NCI-H446 (cell line): Measurements from ENCODE around the gene ABCC9.
A peak's percentile ranks its signal among the peaks of the same experiment; 100 is the strongest.
"Not testable (repeated sequence)": the region's sequence is repeated elsewhere in the genome, so short reads cannot be mapped to it uniquely, and the experiment has no call there.

Experiments used
- DNase-seq, 2 experiments: peaks; one replicate each; lab custom pipeline; 2025; lab: John Stamatoyannopoulos, UW

ABCC9 gene

GRCh38 chr12:21814814-21815213, 126.4 kb downstream of the ABCC9 start:
- no peak for DNase-seq

GRCh38 chr12:21814327-21814726, 126.9 kb downstream of the ABCC9 start:
- no peak for DNase-seq

GRCh38 chr12:21813751-21814150, 127.5 kb downstream of the ABCC9 start:
- DNase-seq, result no peak

GRCh38 chr12:21813125-21813524, 128.1 kb downstream of the ABCC9 start:
- no peak for DNase-seq

GRCh38 chr12:21812340-21812739, 128.9 kb downstream of the ABCC9 start:
- not testable (repeated sequence) for DNase-seq

GRCh38 chr12:21809100-21809499, 132.1 kb downstream of the ABCC9 start:
- DNase-seq, result no peak

- DNase-seq, result no peak
These were observed 135.0 kb downstream of the ABCC9 start for GRCh38 chr12:21806255-21806654.

- DNase-seq, result no peak
These were observed 139.5 kb downstream of the ABCC9 start for GRCh38 chr12:21801522-21802288.

- no peak for DNase-seq
These were observed 141.2 kb downstream of the ABCC9 start for GRCh38 chr12:21800011-21800410.

- no peak for DNase-seq
These were observed 143.7 kb downstream of the ABCC9 start for GRCh38 chr12:21797539-21797938.

- DNase-seq, result no peak
These were observed 145.4 kb downstream of the ABCC9 start for GRCh38 chr12:21795648-21796328.

- DNase-seq, result not testable (repeated sequence)
These were observed 146.2 kb downstream of the ABCC9 start for GRCh38 chr12:21794807-21795595.

- DNase-seq, result not testable (repeated sequence)
These were observed 151.5 kb downstream of the ABCC9 start for GRCh38 chr12:21789687-21790086.

- DNase-seq, result no peak
These were observed 152.9 kb downstream of the ABCC9 start for GRCh38 chr12:21788089-21788983.

GRCh38 chr12:21786041-21786531, 155.1 kb downstream of the ABCC9 start:
- no peak for DNase-seq

GRCh38 chr12:21782723-21783122, 158.5 kb downstream of the ABCC9 start:
- not testable (repeated sequence) for DNase-seq

- no peak for DNase-seq
These were observed 160.4 kb downstream of the ABCC9 start for GRCh38 chr12:21780786-21781185.

- no peak for DNase-seq
These were observed 165.1 kb downstream of the ABCC9 start for GRCh38 chr12:21776175-21776574.

GRCh38 chr12:21775133-21775820, 165.9 kb downstream of the ABCC9 start:
- no peak for DNase-seq

GRCh38 chr12:21774358-21775132, 166.7 kb downstream of the ABCC9 start, which contains the start of gene KCNJ8:
KCNJ8 (minus strand) TSS chr12:21774706; CDS start chr12:21773616, 1,090 bp downstream.
- DNase-seq, result peak; percentile 39 to 68
